Measurements from ENCODE around the gene ARAP1.

GRCh38 chr11:72702096-72702495 lies 50.1 kb downstream of the ARAP1 start:
- TF ChIP-seq CTCF (conservative IDR thresholded peaks at IDR 0.05 in 1 of 2, IDR thresholded peaks at IDR 0.05 in 1 of 2; ENCODE audit: low read depth in 1 of 2, low read length in 2 of 2) (no peak), EZH2 (IDR thresholded peaks at IDR 0.05; ENCODE audit: low read length, missing control alignments) (no peak)
